ENCODE data around the gene SLC23A3. TPM values are rescaled to one million over a fixed set of nuclear protein-coding genes. Genes with fewer than 3 reads are reported as not detected.
"Not testable (repeated sequence)": the region's sequence is repeated elsewhere in the genome, so short reads cannot be mapped to it uniquely, and the experiment has no call there.

Gene SLC23A3
- total RNA-seq, 1 donor from 2014 or later: 1.5 TPM

- no peak for DNase-seq
Measured at GRCh38 chr2:219205165-219205538, 35.3 kb upstream of the SLC23A3 start.

- DNase-seq: no peak
Measured at GRCh38 chr2:219204425-219205164, 34.8 kb upstream of the SLC23A3 start.

- not testable (repeated sequence) for DNase-seq
Measured at GRCh38 chr2:219201331-219201730, 31.5 kb upstream of the SLC23A3 start.

GRCh38 chr2:219200502-219201326 lies 30.9 kb upstream of the SLC23A3 start:
- not testable (repeated sequence) for DNase-seq

- DNase-seq: no peak
Measured at GRCh38 chr2:219199470-219200211, 29.8 kb upstream of the SLC23A3 start.

- no peak for DNase-seq
Measured at GRCh38 chr2:219198974-219199373, 29.1 kb upstream of the SLC23A3 start.

GRCh38 chr2:219197388-219197787 lies 27.6 kb upstream of the SLC23A3 start:
- DNase-seq: no peak

GRCh38 chr2:219186754-219187456 lies 17.1 kb upstream of the SLC23A3 start:
- no peak for DNase-seq

GRCh38 chr2:219184121-219184520 lies 14.3 kb upstream of the SLC23A3 start:
- DNase-seq: no peak

- no peak for DNase-seq
Measured at GRCh38 chr2:219183151-219183772, 13.4 kb upstream of the SLC23A3 start.

- DNase-seq: no peak
Measured at GRCh38 chr2:219182331-219183150, 12.7 kb upstream of the SLC23A3 start.

- DNase-seq: no peak
Measured at GRCh38 chr2:219181531-219181930, 11.7 kb upstream of the SLC23A3 start.

- DNase-seq: no peak
Measured at GRCh38 chr2:219180961-219181360, 11.1 kb upstream of the SLC23A3 start.

- DNase-seq: no peak
Measured at GRCh38 chr2:219179601-219180465, 10.0 kb upstream of the SLC23A3 start.

- no peak for DNase-seq
Measured at GRCh38 chr2:219178377-219179175, 8.7 kb upstream of the SLC23A3 start.

GRCh38 chr2:219177552-219178376 lies 7.9 kb upstream of the SLC23A3 start, which contains the start of gene RETREG2:
Gene RETREG2 (plus strand): TSS chr2:219178275. CDS start chr2:219178353, 78 bp downstream.
- peak; percentile 81 for DNase-seq

- peak; percentile 64 for DNase-seq
Measured at GRCh38 chr2:219176818-219177551, 7.2 kb upstream of the SLC23A3 start, which contains the start of gene CNPPD1. Gene CNPPD1 (minus strand): TSS chr2:219176925. CDS start chr2:219176828, 97 bp downstream.
